GM23248 (cell line): Measurements from ENCODE around the gene RUSC2. TPM values are rescaled to one million over a fixed set of nuclear protein-coding genes. Genes with fewer than 3 reads are reported as not detected.
A peak's percentile ranks its signal among the peaks of the same experiment; 100 is the strongest.

Experiments used
- DNase-seq: peaks from one replicate; pipeline ENCODE4 v3.0.0-alpha.2; 2015
- H2AFZ ChIP-seq: fragments of 200-600 bp; sonication (generic); 2 replicates; pipeline ENCODE4 v1.6.1; 2016; ENCODE audit warnings: antibody characterized with exemption
- H3F3A ChIP-seq: fragments of 200-600 bp; sonication (generic); 2 replicates; pipeline ENCODE4 v1.6.1; 2016; ENCODE audit warnings: mild to moderate bottlenecking, antibody characterized with exemption, mixed run types; ENCODE audit not compliant: insufficient read depth
- H3K27ac ChIP-seq: fragments of 200-600 bp; sonication (generic); 2 replicates; pipeline ENCODE4 v1.5.1; 2016; ENCODE audit warnings: mild to moderate bottlenecking
- H3K27me3 ChIP-seq: fragments of 200-600 bp; sonication (generic); replicated peaks from 2 replicates; pipeline ENCODE4 v1.6.1; 2016; ENCODE audit warnings: mild to moderate bottlenecking; ENCODE audit not compliant: insufficient read depth
- H3K36me3 ChIP-seq: fragments of 200-600 bp; sonication (generic); 2 replicates; pipeline ENCODE4 v1.6.1; 2016; ENCODE audit warnings: low read depth, mild to moderate bottlenecking
- H3K4me1 ChIP-seq: fragments of 200-600 bp; sonication (generic); 2 replicates; pipeline ENCODE4 v1.6.1; 2016; ENCODE audit warnings: mild to moderate bottlenecking; ENCODE audit not compliant: insufficient read depth
- H3K4me2 ChIP-seq: fragments of 200-600 bp; sonication (generic); one replicate; pipeline ENCODE4 v1.6.1; 2016; ENCODE audit warnings: mild to moderate bottlenecking; ENCODE audit not compliant: unreplicated experiment
- H3K4me3 ChIP-seq: fragments of 200-600 bp; sonication (generic); 2 replicates; pipeline ENCODE4 v1.5.1; 2016; ENCODE audit warnings: mild to moderate bottlenecking
- H3K79me2 ChIP-seq: fragments of 200-600 bp; sonication (generic); 2 replicates; pipeline ENCODE4 v1.6.1; 2016; ENCODE audit warnings: mild to moderate bottlenecking; ENCODE audit not compliant: insufficient read depth
- H3K9ac ChIP-seq: fragments of 200-600 bp; sonication (generic); 2 replicates; pipeline ENCODE4 v1.6.1; 2016; ENCODE audit warnings: mild to moderate bottlenecking
- H3K9me2 ChIP-seq: fragments of 200-600 bp; sonication (generic); 2 replicates; pipeline ENCODE4 v1.6.1; 2016; ENCODE audit warnings: mixed run types, mild to moderate bottlenecking, moderate library complexity; ENCODE audit not compliant: insufficient read depth
- H3K9me3 ChIP-seq: fragments of 200-600 bp; sonication (generic); one replicate; pipeline ENCODE4 v1.6.1; 2017; ENCODE audit warnings: low read depth
- H4K20me1 ChIP-seq: fragments of 200-600 bp; sonication (generic); 2 replicates; pipeline ENCODE4 v1.6.0; 2016; ENCODE audit not compliant: insufficient read depth
- EZH2 ChIP-seq: fragments of 200-600 bp; sonication (generic); IDR thresholded peaks from 2 replicates; pipeline ENCODE4 v1.6.1; 2018; ENCODE audit warnings: antibody characterized with exemption, mild to moderate bottlenecking; ENCODE audit not compliant: insufficient read depth, poor library complexity, severe bottlenecking
- EZH2phosphoT487 ChIP-seq: fragments of 200-600 bp; sonication (generic); IDR thresholded peaks from 2 replicates; pipeline ENCODE4 v1.6.1; 2018; ENCODE audit warnings: antibody characterized with exemption, moderate library complexity, mild to moderate bottlenecking, low read depth; ENCODE audit not compliant: insufficient read depth
- WGBS, 2 experiments: methylation state at CpG; one replicate each; pipeline ENCODE4 v1.1.6; 2015 to 2017; ENCODE audit warnings: low lambda C conversion rate in 2 of 2, low coverage in 1 of 2; ENCODE audit errors: missing lambda C conversion rate in 2 of 2; 5-methylcytosine and 5-hydroxymethylcytosine counted together
- in situ Hi-C: fragments of 300-500 bp; cut with MboI; formaldehyde crosslinking; loops from 2 replicates; pipeline ENCODE4 v1.15.0; 2020
- polyA plus RNA-seq: library from polyadenylated mRNA; unstranded; fragments of >200 nt; fragmentation: Nextera tagmentation; extraction: Ambion mirVana; gene quantifications from 2 replicates; pipeline ENCODE4 v1.2.1, GENCODE V29; 2016
- total RNA-seq: library from RNA; depleted of rRNA; stranded (reverse); fragments of >200 nt; shearing (Covaris generic); gene quantifications from 2 replicates; pipeline ENCODE4 v1.2.3, GENCODE V29; 2014

Gene RUSC2
- total and polyA plus RNA-seq, 2 experiments from 2014 or later: 31.7 to 74.0 TPM

DNA sequence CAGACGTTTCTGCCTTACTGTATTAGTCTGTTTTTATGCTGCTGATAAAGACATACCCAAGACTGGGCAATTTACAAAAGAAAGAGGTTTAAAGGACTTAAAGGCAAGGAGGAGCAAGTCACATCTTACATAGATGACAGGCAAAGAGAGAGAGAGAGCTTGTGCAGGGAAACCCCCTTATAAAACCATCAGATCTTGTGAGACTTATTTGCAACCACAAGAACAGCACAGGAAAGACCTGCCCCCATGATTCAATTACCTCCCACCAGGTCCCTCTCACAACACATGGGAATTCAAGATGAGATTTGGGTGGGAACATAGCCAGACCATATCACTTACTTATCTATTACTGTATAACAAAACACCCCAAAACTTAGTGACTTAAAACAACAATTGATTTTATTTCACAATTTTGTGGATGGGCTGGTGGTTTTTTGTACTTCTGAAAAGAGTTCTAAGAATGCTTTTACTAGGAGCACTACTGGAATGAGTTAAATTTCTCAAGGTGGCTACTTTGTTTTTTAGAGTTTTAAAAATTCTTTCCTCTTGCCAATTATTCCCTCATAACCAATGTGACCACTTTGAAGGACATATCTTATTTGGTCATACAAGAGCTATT, 10.3 kb downstream of the RUSC2 start:
- H3K36me3 ChIP-seq: peaks cover 30% of the 10 kb centered on the region
- WGBS, 2 experiments: 4 to 11% methylated on average over 1 of the region's 1 CpG
- in situ Hi-C loops: no loop called here

GRCh38 chr9:35501946-35502345, 12.0 kb downstream of the RUSC2 start:
- Histone ChIP-seq H3K4me1 (peaks cover 57% of the 10 kb centered on the region), H3K79me2 (peaks cover 100% of the 10 kb centered on the region), H3K9me3 (no peaks in the 10 kb centered on the region), H3F3A (peaks cover 51% of the 10 kb centered on the region), H3K36me3 (peaks cover 14% of the 10 kb centered on the region), H3K9ac (no peak overlapping the region), H3K4me2 (no peak overlapping the region), H3K4me3 (no peak overlapping the region), H4K20me1 (no peaks in the 10 kb centered on the region), H3K27ac (peak overlapping the region; percentile 15; the same call in 1 of the 2 replicates), H3K9me2 (no peaks in the 10 kb centered on the region), H2AFZ (no peak overlapping the region), H3K27me3 (no peaks in the 10 kb centered on the region)
- DNase-seq: peak; percentile 61
- 0% methylated on average over 1 of the region's 1 CpG for WGBS, 2 experiments
- TF ChIP-seq EZH2phosphoT487 (no peak), EZH2 (no peak)
- in situ Hi-C loops: no loop called here

More for the DNA sequence above, 10.3 kb downstream of the RUSC2 start:
- TF ChIP-seq EZH2phosphoT487 (no peak), EZH2 (no peak)
- Histone ChIP-seq H3K4me2 (peak overlapping the region; percentile 4), H3F3A (peaks cover 68% of the 10 kb centered on the region), H4K20me1 (no peaks in the 10 kb centered on the region), H3K27ac (peak overlapping the region; percentile 77), H3K4me3 (no peak overlapping the region), H3K9ac (peak overlapping the region; percentile 9; the same call in 1 of the 2 replicates), H3K4me1 (peaks cover 48% of the 10 kb centered on the region), H2AFZ (no peak overlapping the region), H3K9me2 (no peaks in the 10 kb centered on the region), H3K27me3 (no peaks in the 10 kb centered on the region), H3K9me3 (no peaks in the 10 kb centered on the region), H3K79me2 (peaks cover 100% of the 10 kb centered on the region)
- DNase-seq: peak; percentile 23

DNA sequence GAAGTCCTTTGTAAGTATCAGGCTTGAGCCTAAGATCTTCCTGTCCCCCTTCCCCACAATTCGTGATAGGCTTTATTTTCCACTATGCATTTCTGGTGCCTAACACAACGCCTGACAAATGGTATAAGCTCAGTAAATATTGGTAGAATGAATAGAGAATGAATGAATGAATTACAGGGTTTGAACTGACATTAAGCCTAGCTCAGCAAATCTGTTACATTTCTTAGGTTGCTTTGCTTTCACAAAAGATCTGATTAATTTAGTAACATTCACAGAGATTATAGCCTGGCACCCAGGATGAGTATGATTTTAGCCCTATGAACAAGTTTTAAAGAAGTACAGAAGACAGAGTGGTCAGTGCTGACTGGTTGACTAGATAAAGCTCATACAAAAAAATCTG, 16.4 kb downstream of the RUSC2 start:
- Histone ChIP-seq H2AFZ (no peak overlapping the region), H3F3A (peaks cover 51% of the 10 kb centered on the region), H3K9ac (no peak overlapping the region), H3K79me2 (peaks cover 88% of the 10 kb centered on the region), H3K9me2 (no peaks in the 10 kb centered on the region), H4K20me1 (no peaks in the 10 kb centered on the region), H3K9me3 (no peaks in the 10 kb centered on the region), H3K27me3 (no peaks in the 10 kb centered on the region), H3K4me1 (peaks cover 61% of the 10 kb centered on the region), H3K36me3 (peaks cover 4% of the 10 kb centered on the region; the same call in 1 of the 2 replicates), H3K4me3 (no peak overlapping the region), H3K27ac (no peak overlapping the region), H3K4me2 (no peak overlapping the region)
- in situ Hi-C loops: no loop called here
- no peak for DNase-seq
- TF ChIP-seq EZH2phosphoT487 (no peak), EZH2 (no peak)
- WGBS, 2 experiments: 100% methylated on average over 2 of the region's 2 CpGs

GRCh38 chr9:35508069-35508468, 18.2 kb downstream of the RUSC2 start:
- Histone ChIP-seq H3K27me3 (no peaks in the 10 kb centered on the region), H3K79me2 (peaks cover 86% of the 10 kb centered on the region), H3K9ac (no peak overlapping the region), H3K4me2 (no peak overlapping the region), H3F3A (peaks cover 58% of the 10 kb centered on the region), H3K4me3 (no peak overlapping the region), H3K9me3 (no peaks in the 10 kb centered on the region), H2AFZ (no peak overlapping the region), H4K20me1 (no peaks in the 10 kb centered on the region), H3K4me1 (peaks cover 68% of the 10 kb centered on the region), H3K9me2 (no peaks in the 10 kb centered on the region), H3K27ac (0 out of 2 replicates have a peak overlapping the region, but pooled peaks have one; percentile 70), H3K36me3 (peaks cover 4% of the 10 kb centered on the region; the same call in 1 of the 2 replicates)
- WGBS, 2 experiments: 54 to 64% methylated on average over 3 of the region's 3 CpGs
- TF ChIP-seq EZH2: no peak
- no peak for TF ChIP-seq EZH2phosphoT487
- DNase-seq: peak; percentile 30
- in situ Hi-C loops: no loop called here
